ENCODE results near the gene SIAH2. TPM values are rescaled to one million over a fixed set of nuclear protein-coding genes. Genes with fewer than 3 reads are reported as not detected.

Gene SIAH2
- total RNA-seq, 1 experiment from 2014 or later = 17.1 TPM

GRCh38 chr3:150746791-150747590 is 16.0 kb downstream of the SIAH2 start:
- H3K9me3 Mint-ChIP-seq = no peaks in the 10 kb centered on the region
- POLR2A ChIA-PET = no interaction called here
- peaks cover 13% of the 10 kb centered on the region for H3K4me1 Mint-ChIP-seq
- no peak overlapping the region for H3K4me3 Mint-ChIP-seq
- TF ChIP-seq SMAD3 (CRISPR knock-in tag; IDR thresholded peaks at IDR 0.05; ENCODE audit: borderline replicate concordance) (no peak), PRDM15 (CRISPR knock-in tag; IDR thresholded peaks at IDR 0.05) (no peak), CREM (CRISPR knock-in tag; IDR thresholded peaks at IDR 0.05) (no peak), ARID4B (CRISPR knock-in tag; IDR thresholded peaks at IDR 0.05; ENCODE audit: borderline replicate concordance) (no peak), RELA (CRISPR knock-in tag; IDR thresholded peaks at IDR 0.05; ENCODE audit: borderline replicate concordance) (no peak), ZNF423 (CRISPR knock-in tag; IDR thresholded peaks at IDR 0.05) (no peak), JAZF1 (CRISPR knock-in tag; IDR thresholded peaks at IDR 0.05) (no peak), MLX (CRISPR knock-in tag; IDR thresholded peaks at IDR 0.05) (no peak), RORB (CRISPR knock-in tag; IDR thresholded peaks at IDR 0.05) (no peak), AFF4 (CRISPR knock-in tag; IDR thresholded peaks at IDR 0.05; ENCODE audit: borderline replicate concordance) (no peak), CTCF (IDR thresholded peaks at IDR 0.05) (no peak), GABPB1 (CRISPR knock-in tag; IDR thresholded peaks at IDR 0.05) (no peak), AR (CRISPR knock-in tag; IDR thresholded peaks at IDR 0.05) (no peak)
- H3K27ac Mint-ChIP-seq = peak overlapping the region; percentile 45; the same call in 1 of the 2 replicates
- CTCF ChIA-PET = interaction anchor here (0.7 to 1.7 kb wide), 3 partner anchors 22 to 100 kb away, joined by 4 read pairs; no protein-coding TSS in a partner anchor
- DNase-seq (ENCODE audit: low spot score) (no peak), ATAC-seq (peak; percentile 50; the same call in 1 of the 2 replicates)
- no peaks in the 10 kb centered on the region for H3K27me3 Mint-ChIP-seq (ENCODE audit: low read depth)
- peaks cover 6% of the 10 kb centered on the region; the same call in 1 of the 2 replicates for H3K36me3 Mint-ChIP-seq

Measured in WTC11 (cell line).